Stimulated activated CD8-positive, alpha-beta memory T cell treated with anti-CD3 and anti-CD28 coated beads, Interleukin-7, amount 100 ng/mL, for 24 hours (primary cell): Measurements from ENCODE around the gene ZNF839.
"Not testable (repeated sequence)": the region's sequence is repeated elsewhere in the genome, so short reads cannot be mapped to it uniquely, and the experiment has no call there.

Experiments used
- DNase-seq: peaks from one replicate; pipeline ENCODE4 v3.0.0-alpha.2; 2020; ENCODE audit warnings: low read depth

Gene ZNF839

DNA sequence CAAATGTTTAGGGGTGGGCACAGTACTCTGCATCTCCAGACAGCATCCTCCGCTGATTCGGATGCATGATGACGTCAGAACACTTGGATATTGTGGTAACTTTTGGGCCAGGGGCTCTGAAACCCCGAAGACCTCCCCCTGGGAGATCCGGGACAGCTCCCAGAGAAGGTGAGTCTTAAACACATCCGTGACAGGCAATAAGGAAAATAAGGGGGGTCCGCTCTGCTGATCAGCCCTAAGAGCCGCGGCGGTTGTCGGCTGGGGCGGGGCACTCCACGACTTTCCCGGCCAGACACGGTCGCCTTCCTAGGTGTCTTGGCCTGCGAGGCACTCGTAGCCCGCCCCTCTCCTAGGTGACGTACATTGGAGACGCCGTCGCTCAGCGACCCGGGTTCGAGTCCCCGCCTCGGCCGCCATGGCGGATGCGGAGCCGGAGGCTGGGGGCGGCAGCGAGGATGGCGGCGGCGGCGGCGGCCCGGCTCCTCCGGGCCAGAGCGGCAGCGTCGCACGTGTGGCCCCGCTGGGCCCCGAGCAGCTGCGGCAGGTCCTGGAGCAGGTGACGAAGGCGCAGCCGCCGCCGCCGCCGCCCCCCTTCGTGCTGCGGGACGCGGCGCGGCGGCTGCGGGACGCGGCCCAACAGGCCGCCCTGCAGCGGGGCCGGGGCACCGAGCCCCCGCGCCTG is at the start of gene ZNF839:
Gene ZNF839 (plus strand): TSS at position 396 of the 682 bp plus-strand sequence. CDS start 20 bp downstream, at position 416.
- peak; percentile 91 for DNase-seq

DNA sequence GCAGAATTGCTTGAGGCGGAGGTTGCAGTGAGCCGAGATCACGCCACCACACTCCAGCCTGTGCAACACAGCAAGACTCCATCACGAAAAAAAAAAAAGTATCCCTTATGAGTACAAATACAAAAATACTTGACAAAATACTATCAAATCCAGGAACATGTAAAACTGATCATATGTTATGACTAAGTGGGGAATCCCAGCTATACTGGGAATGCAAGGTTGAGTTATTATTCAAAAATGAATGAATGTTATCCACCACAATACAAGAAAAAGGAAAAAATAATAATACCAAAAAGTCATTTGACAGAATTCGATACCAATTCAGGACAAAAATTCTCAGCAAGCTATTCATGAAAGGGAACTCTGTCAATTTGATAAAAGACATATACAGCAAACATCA is 47.2 kb upstream of the ZNF839 start:
- no peak for DNase-seq

DNA sequence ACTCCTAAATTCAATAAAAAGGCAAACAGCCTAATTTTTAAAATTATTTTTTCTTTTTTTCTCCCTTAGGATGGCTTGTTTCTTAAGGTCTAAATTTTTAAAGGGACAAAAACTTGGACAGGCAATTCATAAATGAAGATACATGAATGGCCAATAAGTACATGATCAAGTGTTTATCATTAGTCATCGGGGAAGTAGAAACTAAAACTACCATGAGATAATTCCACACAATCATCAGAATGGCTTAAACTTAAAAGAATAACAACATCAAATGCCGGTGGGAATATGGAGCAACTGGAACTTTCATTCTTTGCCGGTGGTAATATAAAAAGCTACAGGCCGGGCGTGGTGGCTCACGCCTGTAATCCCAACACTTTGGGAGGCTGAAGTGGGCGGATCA is 43.7 kb upstream of the ZNF839 start:
- DNase-seq = no peak

DNA sequence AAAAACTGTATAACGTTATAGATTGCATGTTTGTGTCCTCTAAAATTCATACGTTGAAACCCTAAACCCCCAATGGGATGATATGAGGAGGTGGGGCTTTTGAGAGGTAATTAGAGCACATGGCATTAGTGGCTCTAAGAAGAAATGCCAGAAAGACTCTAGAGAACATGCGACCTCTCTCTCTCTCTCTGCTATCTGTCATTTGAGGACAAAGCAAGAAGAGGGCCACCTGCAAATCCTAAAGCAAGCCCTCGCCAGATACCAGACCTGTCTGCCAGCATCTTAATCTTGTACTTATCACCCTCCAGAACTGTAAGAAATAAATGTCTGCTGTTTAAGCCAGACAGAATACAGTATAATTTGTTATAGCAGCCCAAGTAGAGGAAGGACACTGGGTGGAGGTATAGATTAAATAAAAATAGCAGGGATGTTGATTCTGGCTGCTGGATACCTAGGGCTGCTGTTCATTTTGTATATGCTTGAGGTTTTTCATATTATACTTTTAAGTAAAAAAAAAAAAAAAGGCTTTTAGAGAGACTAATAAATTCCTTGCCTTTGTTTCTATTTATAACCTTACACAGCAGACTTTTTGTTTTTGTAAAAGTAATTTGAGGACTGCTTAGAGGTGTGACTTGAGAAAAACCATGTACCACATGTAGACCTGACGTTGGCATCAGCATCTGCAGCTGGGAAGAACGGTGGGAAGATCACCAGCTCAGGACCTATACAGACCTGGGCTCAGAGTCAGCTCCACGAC is 41.5 kb upstream of the ZNF839 start:
- no peak for DNase-seq

DNA sequence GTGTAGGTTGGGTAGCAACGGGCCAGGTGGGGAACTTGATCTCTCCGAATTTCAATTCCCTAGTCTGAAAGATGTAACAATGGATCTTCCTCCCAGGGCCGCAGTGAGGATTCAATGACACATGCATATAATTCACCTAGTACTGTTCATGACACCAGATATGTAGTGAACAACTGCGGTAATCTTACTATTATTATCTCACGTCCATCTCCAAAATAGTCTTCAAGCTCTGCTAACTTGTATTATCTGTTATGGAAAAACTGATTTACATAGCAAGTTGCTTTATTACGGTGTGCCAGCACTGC is 41.0 kb upstream of the ZNF839 start:
- no peak for DNase-seq

DNA sequence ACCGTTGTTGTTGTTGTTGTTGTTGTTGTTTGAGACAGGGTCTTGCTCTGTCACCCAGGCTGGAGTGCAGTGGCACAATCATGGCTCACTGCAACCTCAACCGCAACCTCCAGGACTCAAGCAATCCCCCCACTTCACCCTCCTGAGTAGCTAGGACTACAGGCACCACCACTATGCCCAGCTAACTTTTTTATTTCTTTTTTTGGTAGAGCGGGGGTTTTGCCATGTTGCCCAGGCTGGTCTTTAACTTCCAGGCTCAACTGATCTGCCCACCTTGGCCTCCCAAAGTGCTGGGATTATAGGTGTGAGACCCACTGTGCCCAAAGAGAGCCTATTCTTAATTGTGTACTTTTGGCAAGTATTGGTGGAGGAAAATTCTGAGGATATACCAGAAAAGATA is 40.3 kb upstream of the ZNF839 start:
- DNase-seq = no peak

DNA sequence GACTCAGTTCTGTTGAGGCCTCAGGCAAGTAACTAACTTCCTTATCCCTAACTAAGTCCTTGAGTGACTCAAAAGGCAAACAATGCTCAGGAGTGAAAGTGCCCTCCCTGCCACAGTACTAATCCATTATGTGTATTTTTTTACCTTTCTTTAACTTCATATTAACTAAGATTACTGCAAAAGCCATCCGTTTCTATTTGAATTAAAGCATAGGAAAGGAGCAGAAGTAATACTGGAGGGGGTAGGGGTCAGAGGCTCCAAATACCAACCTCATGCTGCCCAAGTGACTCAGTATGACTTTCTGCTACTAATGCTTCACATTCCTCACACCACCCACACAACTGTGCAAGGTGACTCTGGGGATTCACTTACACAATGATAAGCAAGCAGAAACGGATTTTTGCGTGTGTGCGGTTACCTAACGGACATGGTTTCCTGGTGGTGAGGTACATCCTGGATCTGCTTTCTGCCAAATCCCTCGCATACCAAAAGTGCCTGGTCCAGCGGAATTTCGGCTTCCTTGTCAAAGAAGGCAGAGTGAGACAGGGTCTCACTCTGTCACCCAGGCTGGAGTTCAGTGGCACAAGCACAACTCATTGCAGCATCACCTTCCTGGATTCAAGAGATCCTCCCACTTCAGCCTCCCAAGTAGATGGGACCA is 39.7 kb upstream of the ZNF839 start:
- no peak for DNase-seq

DNA sequence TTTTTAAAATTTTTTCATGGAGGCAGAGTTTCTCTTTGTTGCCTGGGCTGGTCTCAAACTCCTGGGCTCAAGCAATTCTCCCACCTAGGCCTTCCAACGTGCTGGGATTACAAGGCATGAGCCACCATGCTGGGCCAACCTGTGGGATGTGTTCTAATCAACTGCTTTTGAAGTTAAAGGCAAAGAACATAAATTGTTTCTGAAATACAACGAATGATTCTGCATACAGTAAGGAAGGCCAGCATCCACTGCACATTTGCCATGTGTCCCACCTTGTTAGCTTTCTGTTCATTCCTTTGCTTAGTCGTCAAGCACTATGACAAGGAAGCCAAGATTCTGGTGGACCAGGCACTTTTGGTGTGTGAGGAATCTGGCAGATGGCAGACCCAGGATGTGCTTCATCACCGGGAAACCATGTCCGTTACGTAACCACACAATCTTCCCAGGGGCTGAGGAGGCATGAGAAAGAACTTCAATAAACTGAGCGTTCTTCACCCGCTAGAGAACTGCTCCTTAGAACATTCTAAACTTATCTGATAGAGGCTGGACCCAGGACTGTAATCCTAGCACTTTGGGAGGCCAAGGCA is 39.1 kb upstream of the ZNF839 start:
- DNase-seq = no peak

DNA sequence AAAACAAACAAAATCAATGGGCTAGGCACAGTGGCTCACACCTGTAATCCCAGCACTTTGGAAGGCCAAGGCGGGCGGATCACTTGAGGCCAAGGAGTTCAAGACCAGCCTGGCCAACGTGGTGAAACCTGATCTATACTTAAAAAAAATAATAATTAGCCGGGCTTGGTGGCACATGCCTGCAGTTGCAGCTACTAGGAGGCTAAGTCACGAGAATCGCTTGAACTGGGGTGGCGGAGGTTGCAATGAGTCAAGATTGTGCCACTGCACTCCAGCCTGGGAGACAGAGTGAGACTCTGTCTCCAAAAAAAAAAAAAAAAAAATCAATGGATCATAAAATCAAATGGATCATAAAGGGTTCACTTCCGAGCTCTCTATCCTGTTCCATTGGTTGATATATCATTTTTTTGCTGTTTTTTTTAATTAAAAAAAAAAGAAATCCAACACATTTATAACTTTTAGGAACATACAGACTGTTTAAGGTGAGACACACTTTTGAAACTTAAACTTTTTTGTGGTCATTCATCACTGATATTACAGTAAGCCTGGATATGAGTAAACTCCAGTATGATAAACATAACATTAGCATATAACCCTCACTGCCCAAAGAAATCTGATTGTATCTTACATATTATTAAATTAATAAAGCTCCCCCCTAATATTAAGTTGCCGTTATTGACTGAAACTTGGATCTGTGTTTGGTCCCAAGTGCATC is 36.6 kb upstream of the ZNF839 start:
- DNase-seq = no peak

DNA sequence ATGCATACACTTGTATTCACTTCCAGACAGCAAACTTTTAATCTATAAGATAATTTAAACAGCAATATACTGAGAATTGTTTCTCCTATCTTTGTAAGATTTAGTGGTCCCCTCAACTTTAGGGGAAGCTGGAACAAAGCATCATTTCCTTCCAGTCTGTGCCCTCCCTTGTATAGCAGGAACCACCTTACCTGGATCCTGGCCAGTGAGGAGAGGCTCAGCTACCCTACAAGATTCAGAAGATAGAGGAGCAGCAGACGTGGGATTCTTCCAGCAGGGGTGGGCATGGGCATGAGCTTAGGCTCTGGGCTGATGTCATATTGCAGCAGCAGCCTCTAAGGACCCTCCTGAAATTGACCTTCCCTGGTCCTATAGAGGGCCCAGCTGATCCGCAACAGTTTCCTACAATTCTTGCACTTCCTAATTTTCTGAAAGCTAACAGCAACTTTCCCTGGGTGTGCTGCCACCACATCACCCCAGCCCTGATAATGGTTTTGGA is 35.9 kb upstream of the ZNF839 start:
- no peak for DNase-seq

DNA sequence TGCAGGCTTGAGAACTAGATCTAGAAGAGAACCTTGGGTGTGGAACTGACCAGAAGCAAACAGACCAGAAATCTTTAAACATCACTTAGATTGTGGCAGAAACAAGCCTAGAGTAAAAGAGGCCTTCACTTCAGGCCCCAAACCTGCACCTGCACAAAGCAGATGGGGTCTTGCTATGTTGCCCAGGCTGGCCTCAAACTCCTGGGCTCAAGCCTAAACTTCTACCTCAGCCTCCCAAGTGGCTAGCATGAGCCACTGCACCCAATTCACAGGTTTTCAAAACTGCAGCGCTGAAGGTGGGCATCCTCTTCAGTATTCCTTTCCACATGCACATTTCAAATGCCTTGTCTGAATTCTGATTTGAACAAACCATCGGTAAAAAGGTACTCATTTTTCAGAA is 34.4 kb upstream of the ZNF839 start:
- no peak for DNase-seq

DNA sequence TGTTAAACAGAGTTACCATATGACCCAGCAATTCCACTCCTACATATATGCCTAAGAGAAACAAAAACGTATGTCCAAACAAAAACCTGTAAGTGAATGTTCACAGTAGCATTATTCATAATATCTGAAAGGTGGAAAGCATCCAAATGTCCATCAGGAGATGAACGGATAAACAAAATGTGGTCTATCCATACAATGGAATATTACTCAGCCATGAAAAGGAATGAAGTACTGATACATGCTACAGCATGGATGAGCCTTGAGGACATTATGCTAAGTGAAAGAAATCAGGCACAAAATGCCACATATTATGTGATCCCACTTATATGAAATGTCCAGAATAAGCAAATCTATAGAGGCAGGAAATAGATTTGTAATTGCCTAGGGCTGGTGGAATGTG is 31.4 kb upstream of the ZNF839 start:
- DNase-seq = no peak

DNA sequence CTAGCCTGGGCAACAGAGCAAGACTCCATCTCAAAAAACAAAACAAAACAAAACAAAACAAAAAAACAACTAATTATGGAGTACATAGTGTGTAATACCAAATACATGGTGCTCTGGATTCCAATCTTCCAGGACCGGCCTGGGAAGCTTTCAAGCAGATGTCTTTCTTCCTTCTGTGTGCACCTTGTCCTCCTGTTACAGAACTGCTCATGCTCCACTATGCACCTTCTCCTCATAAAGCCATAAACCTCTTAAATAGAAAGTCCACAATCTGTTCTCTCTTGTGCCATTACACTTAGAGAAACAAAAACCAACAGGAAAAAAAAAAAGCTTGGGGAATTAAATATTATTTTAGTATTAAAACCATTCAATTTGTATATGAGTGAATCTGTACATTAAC is 27.1 kb upstream of the ZNF839 start:
- no peak for DNase-seq

DNA sequence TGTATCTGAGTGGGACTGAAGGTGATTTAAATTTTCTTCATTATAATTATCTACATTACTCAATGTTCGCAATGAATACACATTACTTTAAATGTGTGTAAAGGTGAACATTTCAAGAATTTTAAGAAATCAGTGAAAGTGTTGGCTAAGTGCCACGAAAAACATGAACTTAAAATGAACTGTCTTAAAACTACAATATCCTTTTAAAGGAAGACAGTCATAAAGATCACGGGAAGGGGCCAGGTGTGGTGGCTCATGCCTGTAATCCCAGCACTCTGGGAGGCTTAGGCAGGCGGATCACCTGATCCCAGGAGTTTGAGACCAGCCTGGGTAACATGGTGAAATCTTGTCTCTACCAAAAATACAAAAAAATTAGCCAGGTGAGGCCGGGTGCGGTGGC is 25.8 kb upstream of the ZNF839 start:
- DNase-seq = no peak

DNA sequence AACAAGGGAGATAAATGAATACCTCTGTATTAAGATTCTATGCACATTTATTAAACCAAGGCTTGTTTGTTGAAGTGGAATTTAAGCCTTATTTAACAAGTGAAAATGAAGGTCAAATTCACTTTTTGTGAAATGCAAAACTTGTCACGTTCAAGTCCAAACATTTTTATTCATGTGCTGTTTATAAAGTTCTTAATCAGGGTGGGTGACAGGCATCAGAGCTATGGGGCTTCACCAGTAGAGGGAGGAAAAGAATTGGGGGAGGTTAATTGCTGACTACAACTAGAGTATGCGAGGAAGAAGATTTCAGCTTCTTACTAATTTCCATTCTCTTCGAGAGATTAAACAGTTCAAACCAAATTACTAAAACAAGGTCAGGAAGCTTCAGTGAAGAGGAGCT is 24.3 kb upstream of the ZNF839 start:
- DNase-seq = no peak

DNA sequence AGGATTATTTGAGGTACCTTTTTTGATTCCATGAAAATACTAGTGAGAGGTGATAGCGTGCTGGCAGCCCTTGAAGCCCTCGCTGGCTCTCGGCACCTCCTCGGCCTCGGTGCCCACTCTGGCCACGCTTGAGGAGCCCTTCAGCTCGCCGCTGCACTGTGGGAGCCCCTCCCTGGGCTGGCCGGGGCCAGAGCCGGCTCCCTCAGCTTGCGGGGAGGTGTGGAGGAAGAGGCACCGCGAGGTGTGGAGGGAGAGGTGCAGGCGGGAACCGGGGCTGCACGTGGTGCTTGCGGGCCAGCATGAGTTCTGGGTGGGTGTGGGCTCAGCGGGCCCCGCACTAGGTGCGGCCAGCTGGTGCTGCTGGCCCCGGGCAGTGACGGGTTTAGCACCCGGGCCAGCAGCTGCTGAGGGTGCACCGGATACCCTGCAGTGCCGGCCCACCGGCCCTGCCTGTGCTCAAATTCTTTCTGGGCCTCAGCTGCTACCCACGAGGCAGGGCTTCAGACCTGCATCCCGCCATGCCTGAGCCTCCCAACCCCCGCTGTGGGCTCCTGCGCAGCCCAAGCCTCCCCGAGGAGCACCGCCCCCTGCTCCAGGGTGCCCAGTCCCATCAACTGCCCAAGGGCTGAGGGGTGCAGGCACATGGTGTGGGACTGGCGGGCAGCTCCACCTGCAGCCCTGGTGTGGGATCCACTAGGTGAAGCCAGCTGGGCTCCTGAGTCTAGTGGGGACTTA is 21.9 kb upstream of the ZNF839 start:
- DNase-seq = no peak

DNA sequence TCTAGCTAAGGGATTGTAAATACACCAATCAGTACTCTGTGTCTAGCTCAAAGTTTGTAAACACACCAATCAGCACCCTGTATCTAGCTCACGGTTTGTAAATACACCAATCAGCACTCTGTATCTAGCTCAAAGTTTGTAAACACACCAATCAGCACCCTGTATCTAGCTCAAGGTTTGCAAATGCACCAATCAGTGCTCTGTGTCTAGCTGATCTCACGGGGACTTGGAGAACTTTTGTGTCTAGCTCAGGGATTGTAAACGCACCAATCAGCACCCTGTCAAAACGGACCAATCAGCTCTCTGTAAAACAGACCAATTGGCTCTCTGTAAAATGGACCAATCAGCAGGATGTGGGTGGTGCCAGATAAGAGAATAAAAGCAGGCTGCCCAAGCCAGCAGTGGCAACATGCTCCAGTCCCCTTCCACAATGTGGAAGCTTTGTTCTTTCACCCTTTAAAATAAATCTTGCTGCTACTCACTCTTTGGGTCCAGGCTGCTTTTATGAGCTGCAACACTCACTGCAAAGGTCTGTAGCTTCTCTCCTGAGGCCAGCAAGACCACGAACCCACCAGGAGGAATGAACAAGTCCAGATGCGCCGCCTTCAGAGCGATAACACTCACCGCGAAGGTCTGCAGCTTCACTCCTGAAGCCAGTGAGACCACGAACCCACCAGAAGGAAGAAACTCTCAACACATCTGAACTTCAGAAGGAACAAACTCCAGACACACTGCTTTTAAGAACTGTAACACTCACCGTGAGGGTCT is 21.1 kb upstream of the ZNF839 start:
- DNase-seq = not testable (repeated sequence)

DNA sequence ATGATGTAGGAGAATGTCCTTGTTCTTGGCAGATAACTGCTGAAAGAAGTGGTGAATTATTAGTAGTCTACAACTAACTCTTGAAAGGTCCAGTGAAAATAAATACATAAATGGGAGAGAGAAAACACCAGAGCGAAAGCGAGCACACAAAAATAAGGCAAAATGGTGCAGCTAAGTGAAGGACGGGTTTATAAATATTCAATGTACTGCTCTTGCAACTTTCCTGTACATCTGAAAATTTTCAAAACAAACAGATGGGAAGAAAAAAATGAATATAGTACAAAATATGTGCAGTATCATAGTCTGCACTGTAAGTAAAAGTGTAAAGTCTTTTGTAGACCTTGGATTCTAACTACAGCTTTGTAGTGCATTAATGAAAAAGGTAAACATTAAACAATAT is 15.9 kb upstream of the ZNF839 start:
- DNase-seq = no peak

DNA sequence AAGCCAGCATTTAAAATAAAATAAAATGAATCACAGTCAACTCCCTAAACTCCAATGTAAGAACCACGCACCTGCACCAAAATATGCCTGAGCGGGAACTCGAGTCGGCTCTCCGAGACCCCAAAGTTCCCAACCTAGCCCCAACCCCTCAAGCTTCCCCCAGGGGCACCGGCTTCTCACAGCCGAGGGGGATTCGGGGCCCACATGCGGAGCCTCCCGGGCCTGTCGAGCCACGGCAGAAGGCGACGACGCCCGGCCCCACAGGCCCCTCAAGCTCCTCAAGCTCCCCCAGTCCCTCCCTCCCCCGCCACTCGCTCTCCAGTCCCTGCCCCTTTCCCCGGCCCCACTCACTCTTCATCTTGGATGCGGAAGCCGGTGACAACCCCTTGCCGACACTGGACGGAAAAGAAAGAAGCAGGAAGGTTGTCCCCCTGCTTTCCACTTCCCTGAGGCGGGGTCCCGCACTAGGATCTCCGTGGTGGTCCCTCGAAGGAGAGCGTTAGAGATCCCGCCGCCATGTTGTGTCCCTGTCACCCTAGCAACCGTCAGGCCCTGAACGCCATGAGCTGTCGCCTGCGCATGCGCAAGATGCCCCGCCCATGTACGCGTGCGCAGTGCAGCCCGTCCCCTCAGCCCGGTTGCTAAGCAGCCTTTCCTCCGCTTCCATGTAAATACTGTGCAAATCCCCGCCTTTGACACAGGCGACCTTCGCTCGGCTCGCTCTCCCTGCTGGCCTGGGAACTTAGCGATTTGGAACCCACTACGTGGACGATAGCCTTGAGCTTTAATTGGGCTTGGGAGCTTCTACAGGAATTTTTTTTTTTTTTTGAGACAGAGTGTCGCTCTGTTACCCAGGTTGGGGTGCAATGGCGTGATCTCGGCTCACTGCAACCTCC is 14.7 kb upstream of the ZNF839 start, which contains the start of gene MOK:
Gene MOK (minus strand): TSS at position 554 of the 896 bp plus-strand sequence. CDS start 196 bp downstream, at position 358.
- DNase-seq = peak; percentile 94
